HCT116 (cell line): ENCODE data around the gene CAMTA2. TPM values are rescaled to one million over a fixed set of nuclear protein-coding genes. Genes with fewer than 3 reads are reported as not detected.

Source experiments
- ATAC-seq: fragments of 200-7000 bp; cut with Tn5 transposase; 2 replicates; pipeline ENCODE4 v1.9.1; 2020; ENCODE audit warnings: mild to moderate bottlenecking, moderate library complexity
- BruUV-seq: library from RNA; stranded (reverse); fragments of 400-500 nt; replicated peaks from 2 replicates; lab custom pipeline; 2021; lab: Mats Ljungman, UMichigan
- CTCF ChIA-PET: fragments of 300-600 bp; sonication (Branson Sonifier 250); formaldehyde crosslinking; loops from one replicate; lab custom pipeline; 2021; ENCODE audit warnings: antibody characterized with exemption; lab: Charles Lee
- POLR2A ChIA-PET: fragments of 300-600, 350-600 bp; sonication (Branson Sonifier 250); formaldehyde crosslinking; loops from one replicate; lab custom pipeline; 2021; ENCODE audit warnings: antibody characterized with exemption; lab: Charles Lee
- RAD21 ChIA-PET, 2 experiments: fragments of 300-600 bp; sonication (Branson Sonifier 250); formaldehyde crosslinking; loops; one replicate each; lab custom pipeline; 2023; ENCODE audit warnings: low total read pairs in 2 of 2; ENCODE audit not compliant: uncharacterized antibody in 2 of 2, unreplicated experiment in 2 of 2, low non-redundant PET in 1 of 2; lab: Charles Lee
- DNase-seq: peaks from one replicate; pipeline ENCODE4 v3.0.0-alpha.2; 2010; ENCODE audit warnings: low read depth, low spot score
- H2AFZ ChIP-seq: fragments of 200-600 bp; shearing (Covaris generic), sonication (generic); 2 replicates; pipeline ENCODE4 v1.6.1; 2017; ENCODE audit warnings: low read depth, mixed run types, mixed read lengths, antibody characterized with exemption, low read length; ENCODE audit not compliant: poor library complexity, severe bottlenecking
- H3K27ac ChIP-seq: 2 replicates; pipeline ENCODE4 v1.5.1; 2012; ENCODE audit warnings: low read depth, low read length
- H3K27me3 ChIP-seq: fragments of 200-600 bp; sonication (generic); 2 replicates; pipeline ENCODE4 v1.6.1; 2016; ENCODE audit warnings: mixed run types, low read length, mixed read lengths; ENCODE audit not compliant: insufficient read depth
- H3K36me3 ChIP-seq, 2 experiments: fragments of 200-500 bp in 1 of 2; fragments of 200-600 bp in 1 of 2; sonication (Bioruptor generic) in 1 of 2; sonication (generic) in 1 of 2; 2 replicates each; pipeline versions ENCODE4 v1.5.1 to v1.6.1; 2014 to 2016; ENCODE audit warnings: low read length in 2 of 2, inconsistent platforms in 1 of 2, mixed read lengths in 1 of 2, mixed run types in 1 of 2; ENCODE audit not compliant: insufficient read depth in 2 of 2, control insufficient read depth in 1 of 2
- H3K4me1 ChIP-seq, 2 experiments: fragments of 200-600 bp in 1 of 2; sonication (generic) in 1 of 2; 2 replicates each; pipeline versions ENCODE4 v1.5.1 to v1.6.1; 2012 to 2017; ENCODE audit warnings: low read length in 2 of 2, inconsistent platforms in 1 of 2, mild to moderate bottlenecking in 1 of 2, mixed read lengths in 1 of 2, mixed run types in 1 of 2, moderate library complexity in 1 of 2; ENCODE audit not compliant: insufficient read depth in 2 of 2, control insufficient read depth in 1 of 2
- H3K4me2 ChIP-seq: fragments of 200-600 bp; sonication (generic); 2 replicates; pipeline ENCODE4 v1.6.1; 2017; ENCODE audit warnings: mixed run types, low read length, mixed read lengths
- H3K4me3 ChIP-seq, 2 experiments: fragments of 200-600 bp in 1 of 2; sonication (generic) in 1 of 2; replicated peaks in 1 of 2; 2 replicates each; pipeline ENCODE4 v1.5.1; 2011 to 2016; ENCODE audit warnings: low read length in 2 of 2, control low read depth in 1 of 2, low read depth in 1 of 2, mild to moderate bottlenecking in 1 of 2, mixed read lengths in 1 of 2, mixed run types in 1 of 2
- H3K79me2 ChIP-seq: fragments of 200-600 bp; sonication (generic); 2 replicates; pipeline ENCODE4 v1.6.1; 2017; ENCODE audit warnings: mild to moderate bottlenecking, mixed run types, low read length, moderate library complexity, mixed read lengths; ENCODE audit not compliant: insufficient read depth
- H3K9ac ChIP-seq: fragments of 200-600 bp; sonication (generic); 2 replicates; pipeline ENCODE4 v1.6.1; 2016; ENCODE audit warnings: low read length, mixed read lengths
- H3K9me2 ChIP-seq: fragments of 200-600 bp; sonication (generic), shearing (Covaris generic); 2 replicates; pipeline ENCODE4 v1.6.1; 2017; ENCODE audit warnings: mixed run types, mild to moderate bottlenecking, moderate library complexity; ENCODE audit not compliant: insufficient read depth
- H3K9me3 ChIP-seq, 2 experiments: fragments of 200-500 bp in 1 of 2; fragments of 200-600 bp in 1 of 2; sonication (Bioruptor generic) in 1 of 2; sonication (generic) in 1 of 2; 2 replicates each; pipeline ENCODE4 v1.6.1; 2014 to 2017; ENCODE audit warnings: low read length in 2 of 2, mixed read lengths in 2 of 2, inconsistent platforms in 1 of 2, low read depth in 1 of 2, mild to moderate bottlenecking in 1 of 2, mixed run types in 1 of 2, moderate library complexity in 1 of 2; ENCODE audit not compliant: control insufficient read depth in 1 of 2, insufficient read depth in 1 of 2
- H4K20me1 ChIP-seq: fragments of 200-600 bp; sonication (generic), shearing (Covaris generic); 2 replicates; pipeline ENCODE4 v1.6.1; 2017; ENCODE audit warnings: mixed run types, mild to moderate bottlenecking, moderate library complexity; ENCODE audit not compliant: insufficient read depth
- CEBPB ChIP-seq: IDR thresholded peaks from 2 replicates; pipeline ENCODE4 v1.6.1; 2012; ENCODE audit warnings: low read depth
- EGR1 ChIP-seq: IDR thresholded peaks from 2 replicates; pipeline ENCODE4 v1.6.1; 2012; ENCODE audit warnings: low read depth
- EZH2phosphoT487 ChIP-seq: fragments of 200-600 bp; IDR thresholded peaks from 2 replicates; pipeline ENCODE4 v1.6.1; 2018; ENCODE audit warnings: antibody characterized with exemption, borderline replicate concordance
- FOSL1 ChIP-seq: IDR thresholded peaks from 2 replicates; pipeline ENCODE4 v1.6.1; 2012; ENCODE audit warnings: low read depth
- JUND ChIP-seq: IDR thresholded peaks from 2 replicates; pipeline ENCODE4 v1.6.1; 2012
- MAX ChIP-seq: IDR thresholded peaks from 2 replicates; pipeline ENCODE4 v1.6.1; 2012
- POLR2A ChIP-seq: IDR thresholded peaks from 2 replicates; pipeline ENCODE4 v1.7.0; 2011; ENCODE audit warnings: borderline replicate concordance; ENCODE audit not compliant: insufficient read depth, insufficient read length; ENCODE audit errors: extremely low read depth
- POLR2AphosphoS5 ChIP-seq: IDR thresholded peaks from 2 replicates; pipeline ENCODE4 v1.6.1; 2011; ENCODE audit warnings: mild to moderate bottlenecking, low read depth, low read length, moderate library complexity
- RAD21 ChIP-seq: IDR thresholded peaks from 2 replicates; pipeline ENCODE4 v1.6.1; 2012; ENCODE audit warnings: low read depth, mild to moderate bottlenecking
- REST ChIP-seq: IDR thresholded peaks from 2 replicates; pipeline ENCODE4 v1.6.1; 2012; ENCODE audit warnings: low read depth
- SIN3A ChIP-seq: IDR thresholded peaks from 2 replicates; pipeline ENCODE4 v1.6.1; 2012; ENCODE audit warnings: low read depth
- SP1 ChIP-seq: IDR thresholded peaks from 2 replicates; pipeline ENCODE4 v1.6.1; 2012; ENCODE audit warnings: low read depth
- TCF7L2 ChIP-seq: IDR thresholded peaks from 2 replicates; pipeline ENCODE4 v1.7.0; 2011; ENCODE audit warnings: borderline replicate concordance, inconsistent platforms; ENCODE audit not compliant: insufficient read depth, insufficient read length; ENCODE audit errors: extremely low read depth
- ZBTB33 ChIP-seq: IDR thresholded peaks from 2 replicates; pipeline ENCODE4 v1.6.1; 2011; ENCODE audit warnings: mild to moderate bottlenecking, low read length, moderate library complexity; ENCODE audit not compliant: insufficient replicate concordance; ENCODE audit errors: extremely low read depth
- ZFX ChIP-seq: fragments of 450-650 bp; IDR thresholded peaks from 2 replicates; pipeline ENCODE4 v1.6.1; 2017
- intact Hi-C: fragments of 100-400 bp; cut with micrococcal nuclease; formaldehyde crosslinking; loops from 2 replicates; pipeline ENCODE4 v1.10.0; 2022
- total RNA-seq: library from RNA; stranded (reverse); gene quantifications from one replicate; pipeline ENCODE4 v1.2.1, GENCODE V29; 2021; ENCODE audit not compliant: unreplicated experiment

The CAMTA2 gene
- total RNA-seq, 1 experiment from 2014 or later = 37.8 TPM

GRCh38 chr17:5033352-5034015, 46.0 kb upstream of the CAMTA2 start:
- no peaks in the 10 kb centered on the region for H3K27me3 ChIP-seq
- ATAC-seq (no peak), DNase-seq (no peak)
- ChIA-PET POLR2A (no interaction called here), RAD21 (no interaction called here), CTCF (no interaction called here)
- no peaks in the 10 kb centered on the region for H3K36me3 ChIP-seq
- H2AFZ ChIP-seq = no peak overlapping the region
- H3K27ac ChIP-seq = no peak overlapping the region
- H4K20me1 ChIP-seq = no peaks in the 10 kb centered on the region
- H3K9ac ChIP-seq = no peak overlapping the region
- H3K4me2 ChIP-seq = no peak overlapping the region
- H3K9me2 ChIP-seq = no peaks in the 10 kb centered on the region
- BruUV-seq = no TSS peak
- no peaks in the 10 kb centered on the region for H3K79me2 ChIP-seq
- no peak overlapping the region for H3K4me3 ChIP-seq
- H3K9me3 ChIP-seq = no peaks in the 10 kb centered on the region
- no peak for TF ChIP-seq SP1
- TF ChIP-seq JUND = no peak
- no peak for TF ChIP-seq ZFX
- TF ChIP-seq CEBPB = no peak
- no peak for TF ChIP-seq POLR2A
- TF ChIP-seq FOSL1 = no peak
- TF ChIP-seq EZH2phosphoT487 = no peak
- no peak for TF ChIP-seq ZBTB33
- no peak for TF ChIP-seq EGR1
- no peak for TF ChIP-seq RAD21
- TF ChIP-seq REST = no peak
- no peak for TF ChIP-seq TCF7L2
- TF ChIP-seq POLR2AphosphoS5 = no peak
- no peak for TF ChIP-seq MAX
- no peak for TF ChIP-seq SIN3A
- intact Hi-C loops = no loop called here
- H3K4me1 ChIP-seq = peaks cover 3 to 11% of the 10 kb centered on the region in 2 experiments; a peak in 3 of 4 replicates
